ENCODE data around the gene KCTD10. TPM values are rescaled to one million over a fixed set of nuclear protein-coding genes. Genes with fewer than 3 reads are reported as not detected.

The KCTD10 gene, protein sequence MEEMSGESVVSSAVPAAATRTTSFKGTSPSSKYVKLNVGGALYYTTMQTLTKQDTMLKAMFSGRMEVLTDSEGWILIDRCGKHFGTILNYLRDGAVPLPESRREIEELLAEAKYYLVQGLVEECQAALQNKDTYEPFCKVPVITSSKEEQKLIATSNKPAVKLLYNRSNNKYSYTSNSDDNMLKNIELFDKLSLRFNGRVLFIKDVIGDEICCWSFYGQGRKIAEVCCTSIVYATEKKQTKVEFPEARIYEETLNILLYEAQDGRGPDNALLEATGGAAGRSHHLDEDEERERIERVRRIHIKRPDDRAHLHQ
- total RNA-seq: 46.4 and 63.9 TPM in 2 replicates

GRCh38 chr12:109477185-109477962 lies at the start of gene KCTD10, which contains the start of gene UBE3B:
Gene KCTD10 (minus strand): TSS chr12:109477300. CDS start chr12:109477262, 38 bp downstream.
Gene UBE3B (plus strand): TSS chr12:109477634. CDS start chr12:109483552, 5,918 bp downstream.

Other genes with a start within 250 kb of the KCTD10 start
- not detected in 2 replicates for gene FOXN4, start 168.0 kb downstream of the KCTD10 start, total RNA-seq
- gene MYO1H, start 129.4 kb downstream of the KCTD10 start, total RNA-seq: not detected in 2 replicates
- 47.4 and 53.1 TPM in 2 replicates for gene UBE3B, start 334 bp upstream of the KCTD10 start, total RNA-seq
- 139 TPM in 2 replicates for gene MMAB, start 96.2 kb upstream of the KCTD10 start, total RNA-seq
- gene MVK, start 96.5 kb upstream of the KCTD10 start, total RNA-seq: 55.3 and 62.1 TPM in 2 replicates
- gene FAM222A, start 236.5 kb upstream of the KCTD10 start, total RNA-seq: 0.15 and 0.17 TPM in 2 replicates